ENCODE results near the gene ITPR3.

DNA sequence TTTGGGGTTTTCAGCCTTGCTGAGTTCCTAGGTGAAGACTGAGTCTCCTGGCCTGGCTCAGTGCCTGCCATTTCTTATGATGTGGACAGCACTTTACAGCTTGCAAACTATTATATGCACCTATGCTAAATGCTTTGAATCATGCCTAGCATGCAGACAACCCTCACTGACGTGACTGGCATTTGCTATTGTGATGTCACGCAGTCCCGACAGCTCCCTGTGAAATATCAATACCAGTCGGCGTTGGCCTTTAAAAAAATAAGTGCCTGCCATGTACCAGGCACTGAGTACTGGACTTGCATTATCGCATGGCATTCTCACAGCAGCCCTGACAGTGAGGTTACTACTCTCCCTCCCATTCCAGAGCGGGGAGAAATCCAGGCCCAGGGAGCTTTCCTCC lies 54.8 kb downstream of the ITPR3 start:
- TF ChIP-seq POLR2A (IDR thresholded peaks at IDR 0.05) = no peak
- TF ChIP-seq, protein P1, sequence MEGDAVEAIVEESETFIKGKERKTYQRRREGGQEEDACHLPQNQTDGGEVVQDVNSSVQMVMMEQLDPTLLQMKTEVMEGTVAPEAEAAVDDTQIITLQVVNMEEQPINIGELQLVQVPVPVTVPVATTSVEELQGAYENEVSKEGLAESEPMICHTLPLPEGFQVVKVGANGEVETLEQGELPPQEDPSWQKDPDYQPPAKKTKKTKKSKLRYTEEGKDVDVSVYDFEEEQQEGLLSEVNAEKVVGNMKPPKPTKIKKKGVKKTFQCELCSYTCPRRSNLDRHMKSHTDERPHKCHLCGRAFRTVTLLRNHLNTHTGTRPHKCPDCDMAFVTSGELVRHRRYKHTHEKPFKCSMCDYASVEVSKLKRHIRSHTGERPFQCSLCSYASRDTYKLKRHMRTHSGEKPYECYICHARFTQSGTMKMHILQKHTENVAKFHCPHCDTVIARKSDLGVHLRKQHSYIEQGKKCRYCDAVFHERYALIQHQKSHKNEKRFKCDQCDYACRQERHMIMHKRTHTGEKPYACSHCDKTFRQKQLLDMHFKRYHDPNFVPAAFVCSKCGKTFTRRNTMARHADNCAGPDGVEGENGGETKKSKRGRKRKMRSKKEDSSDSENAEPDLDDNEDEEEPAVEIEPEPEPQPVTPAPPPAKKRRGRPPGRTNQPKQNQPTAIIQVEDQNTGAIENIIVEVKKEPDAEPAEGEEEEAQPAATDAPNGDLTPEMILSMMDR (IDR thresholded peaks at IDR 0.05) = no peak
- no peak for TF ChIP-seq POLR2AphosphoS5 (IDR thresholded peaks at IDR 0.05)

Data from prostate gland (tissue), 2 donors.